K562 (cell line): ENCODE data around the gene ITPRIP. TPM values are rescaled to one million over a fixed set of nuclear protein-coding genes. Genes with fewer than 3 reads are reported as not detected.

ENCODE experiments used
- ATAC-seq: fragments of 200-7000 bp; cut with Tn5 transposase; 3 replicates; pipeline ENCODE4 v1.9.1; 2020; ENCODE audit warnings: moderate library complexity
- BruUV-seq: library from RNA; stranded (reverse); fragments of 400-500 nt; replicated peaks from 2 replicates; lab custom pipeline; 2021; lab: Mats Ljungman, UMichigan
- CTCF ChIA-PET: fragments of 300-600 bp; formaldehyde crosslinking; extraction: SDS; loops from one replicate; lab custom pipeline; 2021; ENCODE audit warnings: low intra/inter-chr PET ratio; lab: Yijun Ruan, JAX
- POLR2A ChIA-PET: fragments of 300-600, 350-650 bp; sonication (Branson Sonifier 250); formaldehyde crosslinking; extraction: SDS; loops from one replicate; lab custom pipeline; 2021; ENCODE audit warnings: antibody characterized with exemption, inconsistent platforms; lab: Yijun Ruan, JAX
- DNase-seq, 4 experiments: peaks; one replicate each; pipeline versions ENCODE4 v3.0.0 to v3.0.0-alpha.2; 2011 to 2018; ENCODE audit warnings: low spot score in 3 of 4, mixed read lengths in 3 of 4; ENCODE audit errors: extremely low read depth in 1 of 4
- FAIRE-seq: peaks from 2 replicates; lab custom pipeline; 2011; peaks lifted over from hg19 to GRCh38; lab: Jason Lieb, UNC
- H2AFZ ChIP-seq: 2 replicates; pipeline ENCODE4 v1.6.0; 2011; ENCODE audit warnings: low read depth, low read length, control low read depth, inconsistent platforms
- H3K27ac ChIP-seq: fragments of 200-600 bp; 3 replicates; pipeline ENCODE4 v1.8.0; 2011; ENCODE audit warnings: low read depth, mild to moderate bottlenecking, control low read depth, inconsistent platforms, low read length, moderate library complexity, mixed read lengths; ENCODE audit errors: extremely low read depth
- H3K27me3 ChIP-seq, 2 experiments: fragments of 300-600 bp in 1 of 2; 2 replicates in 1 of 2; 3 replicates in 1 of 2; pipeline versions ENCODE4 v1.6.0 to v1.8.0; 2011; ENCODE audit warnings: inconsistent platforms in 2 of 2, low read length in 2 of 2, mild to moderate bottlenecking in 1 of 2, mixed read lengths in 1 of 2, moderate library complexity in 1 of 2; ENCODE audit not compliant: control insufficient read depth in 2 of 2, insufficient read depth in 2 of 2
- H3K36me3 ChIP-seq: fragments of 300-600 bp; 3 replicates; pipeline ENCODE4 v1.8.0; 2011; ENCODE audit warnings: mild to moderate bottlenecking, low read length, inconsistent platforms; ENCODE audit not compliant: control insufficient read depth, insufficient read depth
- H3K4me1 ChIP-seq, 2 experiments: fragments of 200-600 bp in 1 of 2; replicated peaks in 1 of 2; 2 replicates in 1 of 2; 3 replicates in 1 of 2; pipeline versions ENCODE4 v1.5.1 to v1.8.0; 2011; ENCODE audit warnings: inconsistent platforms in 2 of 2, low read length in 2 of 2, mild to moderate bottlenecking in 1 of 2, mixed read lengths in 1 of 2, moderate library complexity in 1 of 2; ENCODE audit not compliant: control insufficient read depth in 2 of 2, insufficient read depth in 2 of 2
- H3K4me2 ChIP-seq: 2 replicates; pipeline ENCODE4 v1.6.1; 2011; ENCODE audit warnings: low read length, control low read depth, inconsistent platforms, mixed read lengths; ENCODE audit not compliant: insufficient read depth
- H3K4me3 ChIP-seq: fragments of 200-600 bp; sonication (generic), shearing (Covaris generic); 2 replicates; pipeline ENCODE4 v1.5.1; 2016; ENCODE audit warnings: control low read depth, inconsistent platforms
- H3K79me2 ChIP-seq: fragments of 200-600 bp; 3 replicates; pipeline ENCODE4 v1.8.0; 2011; ENCODE audit warnings: low read length, inconsistent platforms; ENCODE audit not compliant: control insufficient read depth, insufficient read depth
- H3K9ac ChIP-seq, 2 experiments: 2 replicates each; pipeline versions ENCODE4 v1.6.0 to v1.6.1; 2011; ENCODE audit warnings: low read depth in 2 of 2, low read length in 2 of 2, control low read depth in 1 of 2, inconsistent platforms in 1 of 2, mild to moderate bottlenecking in 1 of 2, mixed read lengths in 1 of 2; ENCODE audit not compliant: insufficient read depth in 1 of 2
- H3K9me1 ChIP-seq: one replicate; pipeline ENCODE4 v1.6.0; 2011; ENCODE audit warnings: inconsistent platforms, mild to moderate bottlenecking, low read length, moderate library complexity; ENCODE audit not compliant: control insufficient read depth, insufficient read depth
- H3K9me3 ChIP-seq: replicated peaks from 2 replicates; pipeline ENCODE4 v1.5.1; 2011; ENCODE audit warnings: low read depth, low read length, inconsistent platforms; ENCODE audit not compliant: control insufficient read depth, insufficient read depth
- H4K20me1 ChIP-seq: replicated peaks from 2 replicates; pipeline ENCODE4 v1.6.1; 2011; ENCODE audit warnings: low read length, inconsistent platforms, mixed read lengths; ENCODE audit not compliant: control insufficient read depth, insufficient read depth
- GMEB1 ChIP-seq: fragments of 250-450 bp; sonication (Bioruptor Pico); IDR thresholded peaks from 2 replicates; pipeline ENCODE4 v1.4.0; 2020; ENCODE audit warnings: mild to moderate bottlenecking
- HDAC6 ChIP-seq: IDR thresholded peaks from 2 replicates; pipeline ENCODE4 v1.6.1; 2012; ENCODE audit warnings: low read depth, mild to moderate bottlenecking, control low read depth, inconsistent platforms, low read length, moderate library complexity
- HINFP ChIP-seq: fragments of 450-650 bp; conservative IDR thresholded peaks from 2 replicates; pipeline ENCODE4 v1.6.1; 2016; ENCODE audit warnings: missing genetic modification characterization, low read depth, mild to moderate bottlenecking, control low read depth, missing compliant biosample characterization
- ZNF197 ChIP-seq: fragments of 200-800 bp; sonication (Bioruptor generic); IDR thresholded peaks from 2 replicates; pipeline ENCODE4 v1.6.1; 2016; ENCODE audit warnings: low read depth, missing genetic modification characterization, missing compliant biosample characterization
- ZNF431 ChIP-seq: sonication (generic); formaldehyde crosslinking; IDR thresholded peaks from 2 replicates; pipeline ENCODE4 v1.8.0; 2022; ENCODE audit warnings: mild to moderate bottlenecking, missing genetic modification reagents
- WGBS: fragments of 100-300 bp; shearing (Covaris generic); methylation state at CpG from one replicate; pipeline ENCODE4 v1.1.6; 2016; ENCODE audit warnings: low coverage, mixed read lengths; ENCODE audit not compliant: insufficient coverage; ENCODE audit errors: missing lambda C conversion rate; 5-methylcytosine and 5-hydroxymethylcytosine counted together
- in situ Hi-C: fragments of 300-500 bp; cut with MboI; formaldehyde crosslinking; loops from 4 replicates; pipeline ENCODE4 v1.15.0; 2018; ENCODE audit warnings: inconsistent platforms, mixed read lengths
- intact Hi-C: fragments of 100-400 bp; cut with micrococcal nuclease; formaldehyde crosslinking; loops from 2 replicates; pipeline ENCODE4 v1.14.2; 2022
- polyA plus RNA-seq, 8 experiments: library from polyadenylated mRNA; depleted of rRNA in 4 of 8; stranded (reverse) in 5 of 8; unstranded in 3 of 8; fragments of >200 nt; fragmentation: Nextera tagmentation in 2 of 8; fragmentation: Illumina TruSeq in 1 of 8; extraction: Ambion mirVana in 2 of 8; extraction: Trizol in 1 of 8; gene quantifications; 2 replicates each; pipeline versions ENCODE4 v1.2.1 to v1.2.3, GENCODE V29; 2011 to 2014; ENCODE audit warnings: inconsistent platforms in 1 of 8, missing spikeins in 1 of 8
- total RNA-seq, 7 experiments: library from RNA; depleted of rRNA in 6 of 7; stranded (reverse); fragments of >200 nt in 6 of 7; fragmentation: Illumina TruSeq in 2 of 7; extraction: Trizol in 2 of 7; gene quantifications; 2 replicates each; pipeline versions ENCODE4 v1.2.1 to v1.2.3, GENCODE V29; 2011 to 2021; ENCODE audit warnings: low replicate concordance in 1 of 7
- TF ChIP-seq, protein P1 (sequence below): fragments of 250-450 bp; sonication (Bioruptor Pico); IDR thresholded peaks from 2 replicates; pipeline ENCODE4 v1.4.0; 2020; ENCODE audit warnings: borderline replicate concordance
- TF ChIP-seq, protein P2 (sequence below): fragments of 450-650 bp; IDR thresholded peaks from 2 replicates; pipeline ENCODE4 v1.6.1; 2016; ENCODE audit warnings: low read depth

The ITPRIP gene
- total and polyA plus RNA-seq, 9 of the 15 experiments (the other 6 are each of a cell fraction or from before 2014, with no cell fraction given): 4.4 to 28.5 (median 10.9) TPM

GRCh38 chr10:104300002-104300735, 38.1 kb downstream of the ITPRIP start:
- H3K27ac ChIP-seq: no peak overlapping the region
- no peak overlapping the region for H3K4me2 ChIP-seq
- ChIA-PET CTCF (no interaction called here), POLR2A (interaction anchor here (0.7 kb wide), 1 partner anchor 137 kb away, joined by 3 read pairs; no protein-coding TSS in a partner anchor)
- no peaks in the 10 kb centered on the region for H3K79me2 ChIP-seq
- FAIRE-seq: no peak
- no peak overlapping the region for H3K4me3 ChIP-seq
- no peaks in the 10 kb centered on the region; a peak in 1 of 5 replicates for H3K4me1 ChIP-seq
- no peaks in the 10 kb centered on the region for H4K20me1 ChIP-seq
- H2AFZ ChIP-seq: no peak overlapping the region
- H3K9me3 ChIP-seq: no peaks in the 10 kb centered on the region; the same call in 1 of the 2 replicates
- H3K36me3 ChIP-seq: no peaks in the 10 kb centered on the region
- no peak for ATAC-seq
- no peaks in the 10 kb centered on the region for H3K9me1 ChIP-seq
- WGBS: 28% methylated on average over 12 of the region's 12 CpGs
- H3K27me3 ChIP-seq: peaks cover 0 to 2% of the 10 kb centered on the region in 2 experiments; a peak in 1 of 5 replicates
- intact Hi-C loops (no loop called here), in situ Hi-C loops (no loop called here)
- no peak for DNase-seq
- no TSS peak for BruUV-seq
- H3K9ac ChIP-seq: no peak overlapping the region
- TF ChIP-seq, protein P1, sequence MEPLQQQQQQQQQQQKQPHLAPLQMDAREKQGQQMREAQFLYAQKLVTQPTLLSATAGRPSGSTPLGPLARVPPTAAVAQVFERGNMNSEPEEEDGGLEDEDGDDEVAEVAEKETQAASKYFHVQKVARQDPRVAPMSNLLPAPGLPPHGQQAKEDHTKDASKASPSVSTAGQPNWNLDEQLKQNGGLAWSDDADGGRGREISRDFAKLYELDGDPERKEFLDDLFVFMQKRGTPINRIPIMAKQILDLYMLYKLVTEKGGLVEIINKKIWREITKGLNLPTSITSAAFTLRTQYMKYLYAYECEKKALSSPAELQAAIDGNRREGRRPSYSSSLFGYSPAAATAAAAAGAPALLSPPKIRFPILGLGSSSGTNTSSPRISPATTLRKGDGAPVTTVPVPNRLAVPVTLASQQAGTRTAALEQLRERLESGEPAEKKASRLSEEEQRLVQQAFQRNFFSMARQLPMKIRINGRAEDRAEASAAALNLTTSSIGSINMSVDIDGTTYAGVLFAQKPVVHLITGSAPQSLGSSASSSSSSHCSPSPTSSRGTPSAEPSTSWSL (CRISPR knock-in tag): no peak
- TF ChIP-seq HDAC6 (no peak), HINFP (tag) (no peak), GMEB1 (CRISPR knock-in tag) (no peak), ZNF431 (CRISPR knock-in tag) (no peak), ZNF197 (no peak)
- TF ChIP-seq, protein P2, sequence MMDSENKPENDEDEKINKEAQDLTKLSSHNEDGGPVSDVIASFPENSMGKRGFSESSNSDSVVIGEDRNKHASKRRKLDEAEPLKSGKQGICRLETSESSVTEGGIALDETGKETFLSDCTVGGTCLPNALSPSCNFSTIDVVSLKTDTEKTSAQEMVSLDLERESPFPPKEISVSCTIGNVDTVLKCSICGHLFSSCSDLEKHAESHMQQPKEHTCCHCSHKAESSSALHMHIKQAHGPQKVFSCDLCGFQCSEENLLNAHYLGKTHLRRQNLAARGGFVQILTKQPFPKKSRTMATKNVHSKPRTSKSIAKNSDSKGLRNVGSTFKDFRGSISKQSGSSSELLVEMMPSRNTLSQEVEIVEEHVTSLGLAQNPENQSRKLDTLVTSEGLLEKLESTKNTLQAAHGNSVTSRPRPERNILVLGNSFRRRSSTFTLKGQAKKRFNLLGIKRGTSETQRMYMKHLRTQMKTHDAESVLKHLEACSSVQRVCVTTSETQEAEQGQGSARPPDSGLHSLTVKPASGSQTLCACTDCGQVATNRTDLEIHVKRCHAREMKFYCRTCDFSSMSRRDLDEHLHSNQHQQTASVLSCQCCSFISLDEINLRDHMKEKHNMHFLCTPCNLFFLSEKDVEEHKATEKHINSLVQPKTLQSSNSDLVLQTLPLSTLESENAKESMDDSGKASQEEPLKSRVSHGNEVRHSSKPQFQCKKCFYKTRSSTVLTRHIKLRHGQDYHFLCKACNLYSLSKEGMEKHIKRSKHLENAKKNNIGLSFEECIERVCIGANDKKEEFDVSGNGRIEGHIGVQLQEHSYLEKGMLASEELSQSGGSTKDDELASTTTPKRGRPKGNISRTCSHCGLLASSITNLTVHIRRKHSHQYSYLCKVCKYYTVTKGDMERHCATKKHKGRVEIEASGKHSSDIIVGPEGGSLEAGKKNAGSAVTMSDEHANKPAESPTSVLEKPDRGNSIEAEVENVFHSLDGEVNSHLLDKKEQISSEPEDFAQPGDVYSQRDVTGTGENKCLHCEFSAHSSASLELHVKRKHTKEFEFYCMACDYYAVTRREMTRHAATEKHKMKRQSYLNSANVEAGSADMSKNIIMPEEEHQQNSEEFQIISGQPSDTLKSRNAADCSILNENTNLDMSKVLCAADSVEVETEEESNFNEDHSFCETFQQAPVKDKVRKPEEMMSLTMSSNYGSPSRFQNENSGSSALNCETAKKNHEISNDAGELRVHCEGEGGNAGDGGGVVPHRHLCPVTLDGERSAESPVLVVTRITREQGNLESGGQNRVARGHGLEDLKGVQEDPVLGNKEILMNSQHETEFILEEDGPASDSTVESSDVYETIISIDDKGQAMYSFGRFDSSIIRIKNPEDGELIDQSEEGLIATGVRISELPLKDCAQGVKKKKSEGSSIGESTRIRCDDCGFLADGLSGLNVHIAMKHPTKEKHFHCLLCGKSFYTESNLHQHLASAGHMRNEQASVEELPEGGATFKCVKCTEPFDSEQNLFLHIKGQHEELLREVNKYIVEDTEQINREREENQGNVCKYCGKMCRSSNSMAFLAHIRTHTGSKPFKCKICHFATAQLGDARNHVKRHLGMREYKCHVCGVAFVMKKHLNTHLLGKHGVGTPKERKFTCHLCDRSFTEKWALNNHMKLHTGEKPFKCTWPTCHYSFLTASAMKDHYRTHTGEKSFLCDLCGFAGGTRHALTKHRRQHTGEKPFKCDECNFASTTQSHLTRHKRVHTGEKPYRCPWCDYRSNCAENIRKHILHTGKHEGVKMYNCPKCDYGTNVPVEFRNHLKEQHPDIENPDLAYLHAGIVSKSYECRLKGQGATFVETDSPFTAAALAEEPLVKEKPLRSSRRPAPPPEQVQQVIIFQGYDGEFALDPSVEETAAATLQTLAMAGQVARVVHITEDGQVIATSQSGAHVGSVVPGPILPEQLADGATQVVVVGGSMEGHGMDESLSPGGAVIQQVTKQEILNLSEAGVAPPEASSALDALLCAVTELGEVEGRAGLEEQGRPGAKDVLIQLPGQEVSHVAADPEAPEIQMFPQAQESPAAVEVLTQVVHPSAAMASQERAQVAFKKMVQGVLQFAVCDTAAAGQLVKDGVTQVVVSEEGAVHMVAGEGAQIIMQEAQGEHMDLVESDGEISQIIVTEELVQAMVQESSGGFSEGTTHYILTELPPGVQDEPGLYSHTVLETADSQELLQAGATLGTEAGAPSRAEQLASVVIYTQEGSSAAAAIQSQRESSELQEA: no peak
